HG02943 (cell line): ENCODE results near the gene MAML2.

ENCODE experiments used
- ATAC-seq: cut with Tn5 transposase; IDR thresholded peaks from one replicate; pipeline ENCODE4 v1.9.1; 2021; ENCODE audit warnings: mild to moderate bottlenecking, low read depth, moderate library complexity; ENCODE audit not compliant: unreplicated experiment

Gene MAML2

DNA sequence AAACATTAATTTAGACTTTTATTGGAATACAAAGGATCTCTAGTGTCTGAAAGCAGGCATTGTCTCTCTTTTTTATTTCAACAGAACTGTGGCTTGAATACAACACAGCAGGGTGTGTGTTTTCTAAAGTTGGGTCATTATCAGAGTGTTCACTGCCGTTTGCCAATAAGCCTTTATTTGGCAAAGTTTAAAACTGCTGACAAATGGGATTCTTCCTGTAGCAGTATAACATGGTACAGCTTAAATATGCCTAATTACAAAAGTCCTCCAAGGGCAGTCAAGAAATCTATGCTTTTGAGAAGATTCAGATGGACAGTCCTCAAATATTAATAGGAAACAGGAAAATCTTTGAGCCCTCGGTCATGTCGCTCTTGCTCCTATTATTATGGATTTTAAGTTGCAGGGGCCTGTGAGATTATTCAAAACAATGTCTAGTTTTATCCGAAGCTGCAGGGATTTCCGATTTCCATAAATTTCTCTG, 199.9 kb downstream of the MAML2 start:
- ATAC-seq = no peak

DNA sequence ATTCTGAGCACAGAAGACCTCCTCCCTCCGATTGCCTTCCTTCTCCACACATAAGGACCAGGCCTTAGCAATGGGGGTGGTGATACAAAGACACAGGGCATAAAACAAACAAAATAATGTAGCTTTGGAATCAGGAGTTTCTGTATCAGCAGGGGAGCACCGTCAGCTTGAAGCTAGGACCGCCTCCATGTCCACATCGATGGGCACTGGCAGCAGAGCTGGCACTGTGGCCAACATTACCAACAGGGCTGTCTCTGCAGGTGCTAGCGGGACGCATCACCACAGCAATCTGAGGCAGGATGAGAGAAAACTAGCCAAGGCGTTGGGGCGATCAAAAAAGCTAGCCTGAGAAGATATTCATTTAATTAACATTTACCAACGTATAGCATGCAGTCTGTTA, 201.4 kb downstream of the MAML2 start:
- ATAC-seq = no peak

- no peak for ATAC-seq
These were observed 203.3 kb downstream of the MAML2 start for GRCh38 chr11:96139691-96140090.

GRCh38 chr11:96137373-96137772, 205.6 kb downstream of the MAML2 start:
- no peak for ATAC-seq

GRCh38 chr11:96136613-96137298, 206.2 kb downstream of the MAML2 start:
- no peak for ATAC-seq

DNA sequence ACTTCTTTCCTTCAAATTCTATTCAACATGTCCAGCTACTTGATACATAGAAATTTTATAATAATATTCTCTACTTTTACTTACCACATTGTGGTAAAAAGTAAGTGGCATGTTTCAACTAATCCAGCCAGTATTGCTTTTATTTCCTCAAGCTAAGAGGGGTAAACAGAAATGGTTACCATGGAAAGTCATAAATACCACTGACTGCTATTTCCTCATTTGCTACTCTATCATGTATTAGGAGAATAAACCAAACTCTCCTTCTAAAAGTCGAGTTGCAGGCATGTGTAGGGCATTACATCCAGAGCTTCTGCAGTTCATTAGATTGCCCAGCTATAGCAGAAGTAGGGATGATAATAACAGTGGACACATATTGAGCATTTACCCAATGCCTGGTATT, 208.4 kb downstream of the MAML2 start:
- ATAC-seq = no peak

DNA sequence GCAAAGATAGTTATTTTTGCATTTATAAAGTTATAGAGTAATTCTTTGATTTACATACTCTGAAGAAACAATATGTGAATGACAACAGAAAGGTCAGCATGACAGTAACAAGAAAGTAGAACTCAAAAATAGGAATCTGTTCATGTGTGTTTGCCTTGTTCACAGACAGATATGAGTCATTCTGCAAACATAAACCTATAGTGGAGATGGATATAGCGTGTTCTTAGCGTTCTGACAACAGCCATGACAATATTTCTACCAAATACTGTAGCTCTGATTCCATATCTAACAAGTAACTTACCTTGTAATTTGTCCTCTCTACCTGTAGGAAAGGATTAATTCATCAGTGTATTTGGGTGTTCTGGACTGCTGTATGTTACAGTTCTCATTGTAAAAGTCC, 210.6 kb downstream of the MAML2 start:
- ATAC-seq = no peak

DNA sequence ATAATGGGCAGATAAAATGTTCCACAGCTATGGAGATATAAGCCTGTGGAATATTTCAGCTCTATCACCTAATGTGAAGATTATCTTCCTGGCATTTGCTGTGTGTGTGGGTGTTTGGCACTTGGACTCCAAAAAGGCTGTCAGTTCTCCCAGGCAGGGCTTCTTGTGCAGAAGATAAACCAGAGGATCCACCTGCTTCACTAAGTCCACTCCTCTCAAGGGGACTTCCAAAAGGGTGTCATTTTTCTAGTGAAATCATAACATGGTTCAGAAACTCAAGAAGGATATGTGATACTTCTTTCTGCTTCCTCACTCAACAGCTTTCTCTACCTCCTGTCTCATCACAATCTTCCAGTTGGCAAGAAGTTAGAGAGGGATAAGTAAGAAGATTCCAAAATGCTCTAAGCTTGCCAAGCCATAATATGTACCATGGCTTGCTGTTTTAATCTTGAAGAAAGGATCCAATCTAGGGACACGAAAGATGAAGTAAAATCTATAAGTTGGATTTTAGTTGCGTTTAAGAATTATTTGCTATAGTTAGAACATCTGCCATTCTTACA, 212.9 kb downstream of the MAML2 start:
- no peak for ATAC-seq

DNA sequence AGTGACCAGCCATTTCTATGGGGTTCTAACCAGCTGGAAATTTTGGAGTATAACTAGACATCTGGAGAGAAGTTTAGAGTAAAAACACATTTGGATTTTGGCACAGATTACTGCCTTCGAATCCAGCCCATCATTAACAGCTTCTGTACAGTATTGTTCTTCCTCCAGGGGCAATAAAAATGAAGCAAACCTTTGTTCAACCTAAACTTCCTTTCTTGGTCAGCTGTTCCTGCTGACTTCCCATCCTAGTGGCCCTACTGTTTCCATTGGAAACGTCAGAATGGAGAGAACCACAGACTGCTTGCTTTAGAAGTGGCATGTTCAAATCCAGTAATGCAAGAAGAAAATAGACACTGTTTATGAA, 215.4 kb downstream of the MAML2 start:
- ATAC-seq = no peak

DNA sequence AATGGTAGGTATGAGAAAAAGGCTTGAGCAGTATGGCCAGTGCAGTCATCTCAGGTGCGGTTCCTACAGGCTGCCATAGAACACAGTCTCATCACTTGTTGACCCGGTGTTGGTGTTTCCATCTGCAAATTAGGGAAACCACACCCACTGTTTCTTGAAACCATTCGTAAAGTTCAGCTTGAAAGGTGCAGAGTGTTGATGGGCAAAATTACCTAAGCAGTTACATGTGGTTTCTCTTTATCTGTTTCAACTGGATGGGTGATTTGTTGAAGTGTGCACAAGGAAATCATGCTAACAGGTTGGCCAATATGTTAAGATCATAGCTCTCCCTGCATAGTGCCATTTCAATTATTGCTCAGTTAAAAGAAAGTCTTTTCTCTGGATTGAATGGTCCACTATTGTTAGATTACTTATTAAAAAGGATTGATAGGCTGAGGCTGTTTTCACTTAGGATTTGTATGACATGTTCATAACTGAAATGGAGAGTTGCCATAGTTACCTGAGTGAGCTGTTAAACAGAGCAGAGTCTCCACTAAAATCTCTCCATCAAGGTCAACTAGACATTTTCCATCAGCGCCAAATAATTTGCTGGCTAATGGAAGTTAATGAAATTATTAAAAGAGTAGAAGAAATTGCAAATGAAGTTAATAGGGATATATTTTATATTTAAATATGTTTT, 215.9 kb downstream of the MAML2 start:
- no peak for ATAC-seq

DNA sequence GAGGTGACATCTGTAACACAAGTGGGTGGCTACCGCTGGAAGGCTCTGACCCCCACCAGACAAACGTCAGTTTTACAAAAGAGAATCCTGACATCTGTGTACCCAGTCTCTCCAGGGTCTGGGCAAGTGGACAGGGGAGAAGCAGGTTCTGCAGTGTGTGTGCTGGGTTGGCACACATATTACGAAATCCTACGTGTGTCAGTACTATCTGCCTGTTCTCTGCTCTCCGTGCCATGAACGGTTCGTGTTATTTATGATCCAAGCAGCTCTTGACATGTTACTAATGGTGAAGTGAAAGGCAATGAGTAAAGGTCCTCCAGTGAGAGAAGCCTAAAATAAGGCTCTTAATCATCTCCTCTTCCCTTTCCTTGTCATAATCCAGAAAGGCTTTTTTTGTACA, 217.6 kb downstream of the MAML2 start:
- no peak for ATAC-seq

- no peak for ATAC-seq
These were observed 218.8 kb downstream of the MAML2 start for GRCh38 chr11:96124155-96124554.

DNA sequence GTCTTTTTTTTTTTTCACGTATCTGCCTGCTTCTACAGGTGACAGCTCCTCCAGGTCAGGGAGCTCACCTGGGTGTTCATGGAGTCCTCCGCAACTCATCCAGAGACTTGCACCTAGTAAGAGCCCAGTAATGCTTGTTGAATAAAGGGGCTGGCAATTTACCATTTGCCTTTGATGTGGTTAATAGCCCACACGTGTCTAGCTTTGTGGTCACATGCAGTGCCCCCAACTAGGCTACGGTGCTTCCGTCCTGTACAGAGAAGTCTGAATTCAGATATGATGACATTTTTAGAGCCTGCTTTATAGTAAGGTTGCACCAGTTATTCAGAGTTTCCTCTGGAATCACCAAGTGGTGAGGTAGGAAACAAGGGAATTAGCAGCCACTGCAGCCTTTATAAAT, 219.7 kb downstream of the MAML2 start:
- ATAC-seq = no peak

DNA sequence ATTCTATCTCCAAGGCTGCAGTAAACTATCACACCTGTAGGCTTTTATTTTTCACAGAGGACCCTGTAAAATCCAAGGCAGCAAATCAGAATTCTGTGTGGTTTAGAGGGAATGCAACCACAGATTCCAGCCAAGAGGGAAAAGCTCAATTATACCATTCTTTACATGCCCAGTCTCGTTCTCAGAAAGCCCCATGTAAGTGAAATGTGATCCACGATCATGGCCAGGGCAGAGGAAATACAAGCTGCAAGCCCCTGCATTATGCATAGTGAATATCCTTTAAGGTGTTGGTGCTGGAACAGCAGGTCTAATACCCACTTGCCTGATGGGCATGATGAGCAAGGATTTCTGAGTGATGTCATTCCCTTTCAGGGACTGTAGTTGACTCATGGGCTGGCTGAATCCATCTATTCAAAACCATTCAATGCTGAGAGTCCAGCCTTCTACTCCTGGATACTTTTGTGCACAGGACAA, 220.4 kb downstream of the MAML2 start:
- ATAC-seq = no peak

- no peak for ATAC-seq
These were observed 223.8 kb downstream of the MAML2 start for GRCh38 chr11:96119211-96119610.

DNA sequence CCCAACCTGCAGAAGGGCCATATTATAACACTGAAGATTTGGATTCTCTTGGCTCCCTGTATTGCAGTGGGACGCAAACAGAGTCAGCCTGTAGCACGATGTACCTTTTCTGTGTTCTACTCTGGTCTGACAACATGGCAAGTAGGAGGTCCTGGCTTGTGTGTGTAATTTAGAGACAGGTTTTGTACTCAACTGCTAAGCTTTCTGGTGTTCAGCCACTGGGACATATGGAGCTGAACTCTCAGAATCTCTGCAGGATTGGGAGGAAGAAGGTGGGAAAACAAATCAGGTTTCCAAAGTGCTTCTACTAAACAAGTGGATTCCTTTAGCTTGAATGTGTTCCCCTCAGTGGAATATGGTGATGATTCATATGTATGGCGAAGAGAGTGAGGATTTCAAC, 226.6 kb downstream of the MAML2 start:
- no peak for ATAC-seq

GRCh38 chr11:96114178-96115064, 228.6 kb downstream of the MAML2 start:
- no peak for ATAC-seq

DNA sequence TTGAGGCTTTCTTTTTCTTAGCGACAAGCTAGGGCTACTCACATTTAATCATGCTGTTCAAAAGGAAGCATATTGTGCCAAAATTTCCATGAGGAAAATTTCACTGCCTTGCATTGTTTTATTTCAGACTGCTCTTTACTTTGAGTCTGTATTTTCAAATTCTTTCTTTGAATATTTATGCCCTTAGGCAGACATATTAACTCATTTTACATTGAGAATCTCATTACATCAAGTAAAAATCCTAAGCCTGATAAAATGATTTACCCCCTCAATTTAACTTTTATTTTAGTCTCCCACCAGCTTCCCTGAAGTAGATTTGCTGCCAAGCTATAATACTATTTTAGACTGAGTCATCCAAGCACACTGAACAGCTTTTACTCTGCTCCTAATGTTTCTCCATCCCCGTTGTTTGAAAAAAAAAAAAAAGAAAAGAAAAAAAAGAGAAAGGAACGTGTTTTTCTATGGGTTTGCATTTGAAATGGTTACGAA, 229.8 kb downstream of the MAML2 start:
- ATAC-seq = no peak

- ATAC-seq = peak; percentile 77
These were observed 230.5 kb downstream of the MAML2 start for GRCh38 chr11:96112192-96113128.

- no peak for ATAC-seq
These were observed 231.7 kb downstream of the MAML2 start for GRCh38 chr11:96111308-96111707.
